HTR-8/SVneo (cell line): ENCODE data around the gene SH3PXD2A.
A peak's percentile ranks its signal among the peaks of the same experiment; 100 is the strongest.
"Not testable (repeated sequence)": the region's sequence is repeated elsewhere in the genome, so short reads cannot be mapped to it uniquely, and the experiment has no call there.

ENCODE experiments used
- DNase-seq: peaks from one replicate; pipeline ENCODE4 v3.0.0; 2011; ENCODE audit warnings: low spot score, mixed read lengths; ENCODE audit not compliant: insufficient read length
- FAIRE-seq: peaks from 2 replicates; lab custom pipeline; 2011; peaks lifted over from hg19 to GRCh38; lab: Jason Lieb, UNC

SH3PXD2A gene

GRCh38 chr10:103814626-103815370 is 40.6 kb downstream of the SH3PXD2A start:
- FAIRE-seq (no peak), DNase-seq (no peak)

GRCh38 chr10:103814105-103814504 is 41.3 kb downstream of the SH3PXD2A start:
- FAIRE-seq: no peak
- DNase-seq: no peak

GRCh38 chr10:103813312-103813711 is 42.1 kb downstream of the SH3PXD2A start:
- FAIRE-seq, DNase-seq: not testable (repeated sequence)

GRCh38 chr10:103812432-103812831 is 42.9 kb downstream of the SH3PXD2A start:
- DNase-seq: no peak
- no peak for FAIRE-seq

- DNase-seq: no peak
- FAIRE-seq: no peak
Observed at GRCh38 chr10:103812004-103812403, 43.4 kb downstream of the SH3PXD2A start.

- DNase-seq (no peak), FAIRE-seq (no peak)
Observed at GRCh38 chr10:103811463-103811862, 43.9 kb downstream of the SH3PXD2A start.

GRCh38 chr10:103808780-103809179 is 46.6 kb downstream of the SH3PXD2A start:
- DNase-seq (no peak), FAIRE-seq (no peak)

- DNase-seq (no peak), FAIRE-seq (no peak)
Observed at GRCh38 chr10:103807996-103808395, 47.4 kb downstream of the SH3PXD2A start.

- no peak for FAIRE-seq
- no peak for DNase-seq
Observed at GRCh38 chr10:103806395-103807187, 48.8 kb downstream of the SH3PXD2A start.

- FAIRE-seq (no peak), DNase-seq (no peak)
Observed at GRCh38 chr10:103805781-103806180, 49.6 kb downstream of the SH3PXD2A start.

GRCh38 chr10:103804871-103805270 is 50.5 kb downstream of the SH3PXD2A start:
- FAIRE-seq (no peak), DNase-seq (no peak)

GRCh38 chr10:103803941-103804340 is 51.4 kb downstream of the SH3PXD2A start:
- DNase-seq (no peak), FAIRE-seq (no peak)

- DNase-seq (no peak), FAIRE-seq (no peak)
Observed at GRCh38 chr10:103802637-103803353, 52.6 kb downstream of the SH3PXD2A start.

GRCh38 chr10:103802081-103802480 is 53.3 kb downstream of the SH3PXD2A start:
- DNase-seq (no peak), FAIRE-seq (no peak)

GRCh38 chr10:103800789-103801540 is 54.4 kb downstream of the SH3PXD2A start:
- peak; percentile 59 for FAIRE-seq

GRCh38 chr10:103800089-103800488 is 55.3 kb downstream of the SH3PXD2A start:
- FAIRE-seq: no peak
- DNase-seq: no peak

More at GRCh38 chr10:103800789-103801540, 54.4 kb downstream of the SH3PXD2A start:
- peak; percentile 21 for DNase-seq

- FAIRE-seq (no peak), DNase-seq (no peak)
Observed at GRCh38 chr10:103799341-103799740, 56.0 kb downstream of the SH3PXD2A start.

- FAIRE-seq: no peak
Observed at GRCh38 chr10:103798511-103798910, 56.9 kb downstream of the SH3PXD2A start.

GRCh38 chr10:103797857-103798256 is 57.5 kb downstream of the SH3PXD2A start:
- FAIRE-seq (no peak), DNase-seq (no peak)

More at GRCh38 chr10:103798511-103798910, 56.9 kb downstream of the SH3PXD2A start:
- DNase-seq: no peak
